ENCODE results near the gene ABCA3.

ABCA3 gene

DNA sequence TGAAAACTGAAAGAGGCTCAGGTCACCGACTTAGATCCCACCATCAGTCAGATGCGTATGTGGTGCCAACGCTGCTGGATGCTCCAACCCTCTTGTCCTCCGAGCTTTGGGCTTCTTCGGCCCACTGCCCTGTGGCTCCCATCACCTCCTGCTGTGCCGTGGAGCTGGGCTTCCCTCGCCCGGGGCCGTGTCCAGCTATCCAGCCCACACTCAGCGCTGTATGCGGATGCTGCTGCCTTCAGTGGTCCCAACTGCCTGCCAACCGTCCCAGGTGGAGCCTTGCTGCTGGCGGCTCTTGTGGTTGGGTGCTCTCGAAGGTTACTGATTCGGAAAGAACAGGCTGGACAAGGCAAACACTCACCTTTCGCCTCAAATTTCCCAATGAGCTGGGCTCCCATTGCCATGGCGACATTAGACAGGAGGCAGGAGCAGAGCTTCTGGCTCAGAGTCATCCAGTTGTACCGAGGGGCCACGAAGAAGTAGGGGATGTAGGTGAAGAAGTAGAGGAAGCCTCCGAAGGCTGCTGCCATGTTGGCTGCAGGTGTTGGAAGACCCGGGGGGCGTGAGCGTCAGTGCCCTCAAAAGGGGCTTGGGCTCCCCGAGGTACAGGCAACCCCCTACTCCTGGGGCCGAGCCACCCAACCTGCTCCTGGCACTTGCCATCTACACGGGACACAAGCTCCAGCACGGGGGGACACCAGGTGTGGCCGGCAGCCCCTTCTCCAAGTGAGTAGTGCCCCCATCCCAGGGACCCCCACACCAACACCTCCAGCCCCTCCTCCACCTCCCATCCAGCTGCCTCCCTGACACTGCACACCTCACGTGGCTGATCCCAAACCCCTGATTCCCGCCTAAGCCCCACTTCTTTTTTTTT is 32.2 kb downstream of the ABCA3 start:
- no peak for DNase-seq (ENCODE audit: low spot score)

DNA sequence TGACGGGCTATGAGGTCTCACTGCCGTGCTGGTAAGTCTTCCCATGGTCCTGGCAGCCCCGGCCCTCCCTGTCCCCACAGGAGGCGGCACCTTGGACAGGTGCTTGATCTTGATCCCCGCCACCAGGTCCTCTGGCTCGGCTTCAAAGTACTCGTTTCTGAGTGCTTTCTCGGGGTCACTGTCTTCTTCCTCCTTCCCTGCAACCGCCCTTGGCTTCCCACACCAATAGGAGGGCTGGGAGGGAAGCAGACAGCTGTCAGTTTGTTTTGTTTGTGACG is 40.7 kb downstream of the ABCA3 start:
- no peak for DNase-seq (ENCODE audit: low spot score)

DNA sequence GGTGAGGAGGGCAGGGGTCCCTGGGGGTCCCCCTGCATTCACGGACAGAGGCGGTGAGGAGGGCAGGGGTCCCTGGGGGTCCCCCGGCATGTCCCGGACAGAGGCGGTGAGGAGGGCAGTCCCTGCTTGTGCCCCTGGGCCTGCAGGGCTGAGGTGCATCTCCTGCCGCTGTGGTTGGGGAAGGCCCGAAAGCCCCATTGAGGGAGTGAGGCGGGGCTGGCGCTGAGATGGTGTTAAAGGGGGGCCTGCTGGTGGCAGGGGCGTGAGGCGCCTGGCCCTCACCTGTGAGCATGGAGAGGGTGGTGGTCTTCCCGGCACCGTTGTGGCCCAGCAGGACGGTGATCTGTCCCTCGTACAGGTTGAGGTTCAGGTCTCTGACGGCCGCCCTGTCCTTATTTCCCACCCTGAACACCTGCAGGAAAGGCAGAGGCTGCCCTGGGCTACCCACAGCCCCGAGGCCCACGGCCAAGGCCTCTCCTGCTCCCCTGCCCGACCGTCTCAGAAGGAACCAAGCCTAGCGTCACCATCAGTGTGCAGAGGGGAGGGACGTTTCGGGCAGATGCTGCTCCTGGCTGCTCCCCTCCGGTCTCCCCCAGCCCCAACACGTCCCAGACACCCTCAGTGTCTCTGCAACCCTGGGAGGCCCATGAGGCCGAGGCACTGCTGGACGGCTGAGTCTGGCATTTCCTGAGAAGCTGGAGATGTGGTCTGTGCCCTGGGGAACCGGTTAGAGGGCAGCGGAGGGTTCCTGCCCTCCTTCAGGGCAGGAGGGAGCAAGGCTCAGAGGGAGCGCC is 41.2 kb downstream of the ABCA3 start:
- no peak for DNase-seq (ENCODE audit: low spot score)

DNA sequence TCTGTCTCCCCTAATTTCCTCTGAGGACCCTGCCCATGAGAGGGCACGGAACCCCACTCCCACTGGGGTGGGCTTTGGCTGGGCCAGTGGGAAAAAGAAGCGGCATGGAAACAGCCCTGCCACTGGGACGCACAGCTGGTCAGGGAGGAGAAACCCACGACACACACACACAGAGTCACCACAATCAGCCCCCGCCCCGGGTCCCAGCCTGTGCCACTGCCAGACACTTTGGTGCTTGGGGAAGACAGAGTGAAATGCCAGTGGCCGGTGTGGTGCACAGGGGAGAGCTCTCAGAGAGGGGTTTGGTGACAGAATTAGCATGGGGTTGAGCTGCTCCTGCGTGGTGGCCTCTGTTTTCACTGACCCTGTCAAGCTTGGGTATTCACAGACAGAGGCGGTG is 41.9 kb downstream of the ABCA3 start:
- DNase-seq (ENCODE audit: low spot score), result no peak

DNA sequence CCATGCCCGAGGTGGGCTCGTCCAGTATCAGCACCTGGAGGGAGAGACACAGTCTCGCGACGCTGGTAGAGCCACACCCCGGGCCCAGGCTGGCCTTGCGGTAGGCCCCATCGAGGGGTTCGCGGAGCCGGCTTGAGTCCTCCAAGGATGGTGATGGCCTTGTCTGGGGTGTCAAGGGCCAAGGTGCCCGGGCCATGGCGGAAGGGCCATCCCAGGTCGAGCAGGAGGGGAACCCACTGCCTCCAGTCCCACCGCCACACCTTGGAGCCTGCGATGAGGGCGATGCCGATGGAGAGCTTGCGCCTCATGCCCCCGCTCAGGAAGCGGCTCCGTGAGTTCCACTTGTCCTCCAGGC is 43.0 kb downstream of the ABCA3 start:
- DNase-seq (ENCODE audit: low spot score), result no peak

DNA sequence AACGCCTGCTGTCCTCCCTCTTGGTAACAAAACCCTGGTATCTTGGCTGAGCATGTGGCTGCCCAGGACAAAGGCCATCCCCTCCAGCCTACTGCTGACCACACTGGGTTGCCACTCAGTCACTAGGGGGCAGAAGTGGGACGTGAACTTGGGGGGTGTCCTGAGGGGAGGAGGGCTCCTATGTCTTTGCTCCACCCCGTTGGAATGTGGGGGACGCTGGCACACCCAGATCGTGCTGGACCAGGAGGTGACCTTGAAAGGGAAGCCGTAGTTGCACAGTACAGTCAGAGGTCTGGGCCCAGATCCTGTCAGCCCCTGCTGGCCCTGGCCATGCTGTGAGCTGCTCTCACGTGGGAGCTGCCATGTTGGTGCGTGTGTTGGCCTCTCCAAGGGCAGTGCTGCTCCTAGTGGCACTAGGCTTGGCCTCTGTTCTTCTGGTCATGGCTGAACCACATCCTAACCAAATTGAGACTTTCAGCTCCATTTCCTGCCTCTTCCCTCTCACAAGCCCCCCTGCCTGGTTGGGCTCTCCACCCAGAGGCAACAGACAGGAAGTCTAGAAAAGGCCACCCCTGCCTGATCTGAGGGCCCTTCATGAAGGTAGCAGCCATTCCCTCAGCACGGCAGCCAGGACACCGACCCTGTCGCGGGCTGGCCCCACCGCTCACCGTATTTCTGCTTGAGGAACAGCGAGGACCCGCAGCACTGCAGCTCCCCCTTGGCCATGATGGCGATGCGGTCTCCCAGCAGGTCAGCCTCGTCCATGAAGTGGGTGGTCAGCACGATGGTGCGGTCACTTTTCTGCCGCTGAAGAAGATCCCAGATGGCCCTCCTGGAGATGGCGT is 43.6 kb downstream of the ABCA3 start:
- peak; percentile 43 for DNase-seq (ENCODE audit: low spot score)

DNA sequence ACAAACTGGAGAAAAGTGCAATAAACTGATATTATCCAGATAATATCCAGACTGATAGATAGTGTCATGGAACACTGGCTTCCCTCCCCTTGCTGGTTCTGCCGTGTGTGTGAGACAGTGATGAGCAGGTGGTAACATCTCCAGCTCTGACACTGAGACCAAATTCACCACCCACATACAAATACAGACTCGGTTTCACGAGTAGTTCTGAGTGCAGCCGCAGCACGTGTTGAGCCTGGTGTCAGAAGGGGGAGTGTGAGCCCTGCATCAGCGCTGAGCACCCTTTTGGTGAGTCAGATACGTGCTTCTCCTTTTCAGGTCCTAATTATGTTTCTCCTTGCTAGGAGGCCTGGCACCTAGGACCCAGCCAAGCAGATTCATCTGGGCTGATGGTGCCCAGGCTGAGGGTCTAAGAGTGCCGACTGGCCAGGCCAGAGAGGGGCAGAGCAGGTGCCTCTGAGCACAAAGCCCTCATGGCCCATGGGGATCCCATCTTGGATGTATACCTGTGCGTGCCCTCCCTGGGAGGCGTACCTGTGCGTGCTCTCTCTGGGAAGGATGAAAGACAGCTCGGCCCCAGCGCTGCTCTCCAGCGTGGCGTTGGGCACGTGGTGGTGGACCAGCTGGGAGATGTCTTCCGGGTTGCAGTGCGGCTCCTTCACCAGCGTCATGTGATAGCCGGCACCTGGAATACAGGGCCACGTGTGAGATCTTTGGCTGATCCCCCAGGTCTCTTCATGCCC is 45.3 kb downstream of the ABCA3 start:
- DNase-seq (ENCODE audit: low spot score), result no peak

DNA sequence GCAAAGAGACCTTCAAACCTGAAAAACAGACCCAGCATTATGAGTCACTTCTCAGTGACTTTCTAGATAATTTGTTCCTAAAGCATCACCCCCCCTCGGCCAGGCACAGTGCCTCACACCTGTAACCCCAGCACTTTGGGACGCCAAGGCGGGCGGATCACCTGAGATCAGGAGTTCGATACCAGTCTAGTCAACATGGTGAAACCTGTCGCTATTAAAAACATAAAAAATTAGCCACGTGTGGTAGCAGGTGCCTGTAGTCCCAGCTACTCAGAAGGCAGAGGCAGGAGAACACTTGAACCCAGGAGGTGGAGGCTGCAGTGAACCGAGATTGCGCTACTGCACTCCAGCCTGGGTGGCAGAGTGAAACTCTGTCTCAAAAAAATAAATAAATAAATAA is 48.3 kb downstream of the ABCA3 start:
- DNase-seq (ENCODE audit: low spot score), result no peak

DNA sequence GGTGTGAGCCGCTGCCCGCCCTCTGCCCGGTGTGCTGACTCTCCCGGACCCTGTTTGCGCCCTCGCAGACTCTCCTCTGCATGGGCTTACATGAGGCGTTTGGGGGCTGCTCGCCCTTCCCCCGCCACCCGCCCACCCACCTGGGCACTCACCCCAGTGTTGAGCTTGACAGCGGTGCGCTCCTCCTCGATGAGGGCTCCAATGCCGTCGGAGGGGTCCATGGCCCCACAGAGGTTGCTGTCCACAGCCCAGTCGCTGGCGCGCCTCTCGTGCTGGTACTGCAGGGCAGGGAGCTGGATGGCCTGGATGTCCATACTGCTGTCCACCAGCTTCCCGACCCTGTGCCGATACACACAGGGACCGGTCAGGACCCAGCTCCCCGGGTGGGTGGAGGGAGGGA is 51.2 kb downstream of the ABCA3 start:
- DNase-seq (ENCODE audit: low spot score), result no peak

DNA sequence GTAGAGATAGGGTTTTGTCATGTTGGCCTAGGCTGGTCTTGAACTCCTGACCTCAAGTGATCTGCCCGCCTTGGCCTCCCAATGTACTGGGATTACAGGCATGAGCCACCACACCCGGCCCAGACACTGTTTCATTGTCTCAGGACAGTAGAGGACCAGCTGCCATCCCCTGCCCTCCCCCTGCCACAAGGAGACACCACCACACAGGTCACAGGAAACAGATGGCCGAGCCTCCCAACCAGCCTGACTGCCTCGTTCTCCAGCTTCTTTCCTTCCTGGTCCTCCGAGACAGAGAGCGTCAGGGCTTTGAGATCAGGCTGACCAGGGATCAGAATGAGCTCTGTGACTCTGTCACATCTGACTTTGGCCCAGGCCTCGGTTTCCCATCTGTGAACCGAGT is 51.8 kb downstream of the ABCA3 start:
- DNase-seq (ENCODE audit: low spot score), result no peak

DNA sequence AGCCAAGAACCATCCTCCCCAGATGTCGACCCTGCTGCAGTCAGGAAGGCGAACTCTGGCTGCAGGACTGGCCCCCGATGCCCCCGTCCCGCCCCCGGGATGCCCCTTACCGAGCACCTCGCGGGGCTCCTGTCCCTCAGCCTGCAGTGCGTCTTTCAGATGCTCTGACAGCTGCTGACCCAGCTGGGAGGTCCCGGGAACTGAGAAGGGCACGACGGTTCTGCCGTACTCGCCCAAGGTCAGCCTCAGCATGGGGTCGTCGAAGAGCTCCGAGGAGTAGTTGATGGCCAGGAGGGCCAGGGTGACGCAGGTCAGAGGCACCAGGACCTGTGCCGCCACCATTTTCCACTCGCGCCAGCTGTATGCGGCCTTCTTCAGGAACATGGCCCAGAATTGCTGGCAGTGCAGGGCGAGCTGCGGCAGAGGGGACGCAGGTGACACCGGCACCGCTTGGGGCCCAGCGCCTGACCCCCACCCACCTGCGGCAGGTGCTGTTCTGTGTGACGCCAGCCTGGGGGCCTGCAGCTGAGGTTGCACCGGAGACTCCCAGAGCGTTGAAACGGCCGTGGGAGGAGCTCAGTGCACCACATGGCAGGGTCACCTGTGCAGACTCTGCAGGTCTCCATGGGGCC is 52.5 kb downstream of the ABCA3 start:
- no peak for DNase-seq (ENCODE audit: low spot score)

DNA sequence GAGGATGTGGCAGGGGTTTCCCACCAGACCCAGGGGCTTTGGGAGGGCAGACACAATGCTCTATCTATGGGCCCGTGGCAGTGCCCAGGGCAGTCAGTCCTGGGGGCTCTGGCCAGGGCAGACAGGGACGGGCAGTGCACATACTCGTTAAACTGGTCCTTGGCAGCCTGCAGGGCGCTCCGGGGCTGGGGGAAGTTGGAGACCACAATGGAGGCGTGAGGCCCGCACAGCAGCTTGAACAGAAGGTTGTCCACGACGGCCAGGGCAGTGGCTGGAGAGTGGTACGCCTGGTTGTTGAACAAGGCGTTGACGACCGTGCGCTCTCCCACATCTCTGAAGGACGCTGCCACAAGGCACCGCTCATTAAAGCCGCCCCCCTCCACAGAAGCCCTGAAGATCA is 54.0 kb downstream of the ABCA3 start:
- no peak for DNase-seq (ENCODE audit: low spot score)

DNA sequence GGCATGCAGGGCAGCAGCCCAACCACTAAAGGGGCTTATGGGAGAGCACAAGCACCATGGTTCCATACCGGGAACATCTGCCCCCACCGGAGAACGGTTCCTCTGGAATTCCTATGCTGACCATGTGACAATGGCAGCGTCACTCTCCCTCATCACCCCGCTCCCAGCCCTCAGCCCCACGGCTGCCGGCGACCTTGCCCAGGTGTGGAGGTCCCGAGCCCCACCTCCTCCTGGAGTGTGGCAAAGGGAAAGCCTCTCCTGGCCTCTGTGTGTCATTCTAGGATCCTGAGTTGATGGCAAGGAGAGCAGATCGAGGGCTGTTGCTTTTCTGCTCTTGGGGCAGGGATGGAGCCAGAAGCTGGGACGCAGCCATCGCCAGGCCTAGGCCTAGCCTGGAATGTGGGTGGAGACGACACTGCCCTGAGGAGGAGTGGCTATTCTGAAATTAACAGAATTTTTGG is 54.8 kb downstream of the ABCA3 start:
- DNase-seq (ENCODE audit: low spot score), result no peak

DNA sequence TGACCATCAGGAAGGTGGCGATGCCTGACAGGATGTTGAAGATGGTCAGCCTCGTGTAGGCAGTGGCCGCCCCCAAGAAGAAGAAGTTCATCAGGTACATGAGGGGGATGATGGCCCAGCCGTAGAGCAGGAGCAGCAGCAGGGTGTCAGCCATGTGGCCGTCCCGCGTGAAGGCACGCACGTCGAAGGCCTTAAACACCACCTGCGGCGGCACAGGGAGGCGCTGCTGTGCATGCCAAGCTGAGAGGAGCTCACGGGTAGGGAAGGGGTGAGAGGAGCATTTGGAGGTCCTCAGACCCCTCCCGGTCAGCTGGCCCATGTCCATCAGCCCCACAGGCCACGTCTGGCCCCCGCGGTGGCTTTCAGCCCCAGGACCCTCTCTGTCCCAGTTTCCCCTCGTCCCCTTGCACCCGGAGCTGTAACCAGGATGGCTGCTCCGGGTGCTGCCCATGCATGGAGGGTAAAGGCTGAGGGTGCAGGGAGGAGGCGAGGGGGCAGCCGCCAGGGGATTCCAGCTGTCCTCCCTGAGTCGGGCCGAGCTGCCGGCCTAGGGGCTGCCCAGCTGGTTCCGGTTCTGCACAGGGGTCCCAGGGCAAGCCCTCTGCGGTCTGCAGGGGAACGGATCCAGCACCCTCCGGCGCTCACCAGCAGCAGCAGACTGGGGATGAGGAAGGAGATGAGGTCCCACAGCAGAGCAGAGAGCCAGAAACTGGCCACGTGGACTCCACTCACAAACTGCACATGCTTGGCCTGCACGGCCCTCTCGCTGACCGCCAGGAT is 55.5 kb downstream of the ABCA3 start:
- DNase-seq (ENCODE audit: low spot score), result no peak

DNA sequence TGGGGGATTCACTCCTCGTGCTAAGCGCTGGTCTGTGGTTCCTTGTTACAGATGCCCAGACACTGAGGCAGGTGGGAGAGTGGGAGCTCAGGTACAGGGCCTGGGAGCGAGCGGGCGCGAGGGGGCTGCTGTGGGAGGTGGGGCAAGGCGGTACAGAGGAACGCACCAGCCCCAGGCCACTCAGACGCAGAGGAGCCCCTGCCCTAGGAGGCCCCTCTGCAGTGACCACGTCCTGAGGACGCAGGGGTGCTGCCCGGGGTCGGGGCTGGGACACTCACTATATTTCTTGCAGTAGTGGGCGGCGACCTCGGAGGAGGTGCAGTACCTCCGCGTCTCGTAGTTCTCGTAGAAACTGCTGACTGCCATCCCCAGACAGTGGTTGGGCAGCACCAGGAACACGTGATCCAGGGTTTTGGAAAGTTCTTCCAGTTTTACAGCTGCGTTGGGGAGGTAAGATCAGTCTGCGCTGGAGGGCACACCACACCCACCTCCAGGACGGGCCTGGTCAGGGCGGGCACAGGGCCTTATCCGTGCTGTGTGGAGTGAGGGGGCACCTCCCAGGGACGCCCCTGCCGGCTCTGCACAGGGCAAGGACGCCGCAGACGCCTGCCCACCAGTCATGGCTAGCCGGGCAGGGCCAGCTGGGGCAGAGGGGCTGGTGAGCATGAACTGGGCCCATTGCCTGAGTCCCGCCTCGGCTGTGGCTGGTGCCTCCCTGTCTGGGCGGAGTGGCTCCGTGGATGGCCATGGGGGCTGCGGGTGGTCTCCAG is 56.3 kb downstream of the ABCA3 start:
- DNase-seq (ENCODE audit: low spot score), result no peak

DNA sequence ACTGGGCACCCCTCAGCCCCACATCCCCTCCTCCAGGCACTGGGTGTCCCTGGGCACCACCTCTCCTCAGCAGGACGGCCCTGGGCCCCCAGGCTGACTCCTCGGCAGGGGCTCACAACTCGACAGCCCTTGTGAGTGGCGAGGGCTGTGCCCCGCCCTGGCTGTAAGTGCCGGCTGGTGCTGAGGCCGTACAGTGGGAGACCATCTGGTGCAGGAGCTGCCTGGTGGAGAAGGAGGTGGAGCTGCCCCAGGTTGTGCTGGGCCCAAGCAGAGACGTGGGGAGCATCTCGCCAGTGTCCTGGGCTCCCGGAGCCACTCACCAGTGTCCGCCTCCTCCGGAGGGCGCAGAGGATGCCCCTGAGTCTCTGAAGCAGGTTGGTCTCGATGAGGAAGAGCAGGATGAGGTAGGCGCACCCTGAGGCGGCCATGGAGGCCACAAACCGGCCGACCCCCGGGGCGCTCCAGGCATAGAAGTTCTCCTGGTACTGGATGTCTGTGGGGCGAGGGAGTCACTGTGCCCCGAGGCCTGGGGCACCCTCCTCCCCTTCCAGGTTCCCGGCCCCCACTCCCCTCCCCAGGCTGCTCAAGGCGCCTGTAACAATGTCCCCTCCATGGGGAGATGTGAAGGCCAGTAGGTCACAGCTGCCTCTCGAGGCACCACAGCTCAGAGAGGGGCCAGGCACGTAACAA is 57.5 kb downstream of the ABCA3 start:
- DNase-seq (ENCODE audit: low spot score), result no peak

DNA sequence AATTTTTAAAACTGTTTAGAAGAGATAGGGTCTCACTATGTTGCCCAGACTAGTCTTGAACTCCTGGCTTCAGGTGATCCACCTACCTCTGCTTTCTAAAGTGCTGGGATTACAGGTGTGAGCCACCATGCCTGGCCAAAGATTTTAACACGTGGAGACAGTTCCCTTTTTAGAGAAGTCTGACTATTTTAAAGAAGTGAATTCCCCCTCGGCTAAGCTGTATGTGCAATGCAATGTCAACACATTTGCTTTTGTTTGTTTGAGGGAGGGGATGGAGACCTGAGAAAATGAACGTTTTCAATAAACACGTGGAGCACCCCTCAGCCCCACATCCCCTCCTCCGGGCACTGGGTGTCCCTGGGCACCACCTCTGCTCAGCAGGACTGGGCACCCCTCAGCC is 58.3 kb downstream of the ABCA3 start:
- no peak for DNase-seq (ENCODE audit: low spot score)

DNA sequence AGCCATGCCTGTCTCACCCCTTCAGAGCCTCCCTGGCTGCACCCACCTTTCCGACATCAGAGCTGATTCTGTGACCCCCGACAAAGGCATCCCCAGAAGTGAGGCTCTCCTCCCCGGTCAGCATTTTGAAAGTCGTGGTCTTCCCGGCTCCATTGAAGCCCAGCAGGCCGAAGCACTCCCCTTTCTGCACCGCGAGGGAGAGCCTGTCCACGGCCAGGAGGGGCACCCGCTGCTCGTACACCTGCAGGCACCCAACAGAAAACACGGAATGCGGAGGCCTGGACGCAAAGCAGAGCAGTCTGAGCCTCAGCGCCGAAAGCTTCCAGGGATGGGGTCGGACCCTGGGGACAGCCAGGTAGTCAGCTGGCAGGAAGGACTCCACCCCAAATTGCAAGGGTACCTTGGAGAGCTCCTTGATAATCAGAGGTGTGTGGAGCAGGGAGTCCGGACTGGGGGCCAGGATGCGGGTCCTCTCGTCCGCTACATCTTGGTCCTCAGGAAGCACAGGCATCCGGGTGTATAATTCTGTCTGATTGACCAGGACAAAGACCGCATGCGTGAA is 59.5 kb downstream of the ABCA3 start:
- no peak for DNase-seq (ENCODE audit: low spot score)

DNA sequence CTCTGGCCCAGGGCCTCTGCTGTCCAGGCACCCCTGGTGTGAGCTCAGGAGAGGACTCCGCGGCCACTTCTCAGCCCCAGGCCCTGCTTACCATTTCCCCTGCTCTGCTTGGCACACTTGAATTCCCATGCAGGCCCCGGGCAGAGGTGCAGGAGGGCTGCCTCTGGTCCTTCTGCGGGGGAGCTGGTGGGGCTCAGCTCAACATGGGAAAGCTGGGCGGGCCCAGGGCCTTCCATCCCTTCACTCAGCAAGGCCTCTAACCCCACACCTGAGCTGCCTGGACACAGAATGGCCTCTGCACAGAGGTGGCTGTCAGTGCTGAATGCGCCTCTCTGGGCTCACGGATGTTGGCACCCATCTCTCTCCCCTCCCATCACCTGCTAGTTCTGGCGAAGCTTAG is 60.1 kb downstream of the ABCA3 start:
- no peak for DNase-seq (ENCODE audit: low spot score)
